Measurements from ENCODE around the gene GRHL1.

The GRHL1 gene

DNA sequence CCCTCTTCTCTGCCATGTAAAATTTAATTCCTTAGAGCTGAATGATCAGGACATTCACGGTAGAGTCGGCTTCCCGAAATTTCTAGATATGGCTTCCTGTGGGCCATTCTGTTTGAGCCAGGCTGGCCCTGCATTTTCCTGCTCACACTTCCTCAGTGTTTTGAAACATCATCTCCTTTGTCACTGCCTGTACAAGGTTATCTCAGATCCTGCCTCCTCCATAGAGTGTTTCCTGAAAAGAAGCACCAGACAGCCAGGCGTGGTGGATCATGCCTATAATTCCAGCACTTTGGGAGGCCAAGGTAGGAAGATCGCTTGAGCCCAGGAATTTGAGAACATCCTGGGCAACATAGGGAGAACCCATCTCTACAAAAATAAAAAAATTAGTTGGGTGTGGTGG, 43.6 kb downstream of the GRHL1 start:
- DNase-seq: no peak

DNA sequence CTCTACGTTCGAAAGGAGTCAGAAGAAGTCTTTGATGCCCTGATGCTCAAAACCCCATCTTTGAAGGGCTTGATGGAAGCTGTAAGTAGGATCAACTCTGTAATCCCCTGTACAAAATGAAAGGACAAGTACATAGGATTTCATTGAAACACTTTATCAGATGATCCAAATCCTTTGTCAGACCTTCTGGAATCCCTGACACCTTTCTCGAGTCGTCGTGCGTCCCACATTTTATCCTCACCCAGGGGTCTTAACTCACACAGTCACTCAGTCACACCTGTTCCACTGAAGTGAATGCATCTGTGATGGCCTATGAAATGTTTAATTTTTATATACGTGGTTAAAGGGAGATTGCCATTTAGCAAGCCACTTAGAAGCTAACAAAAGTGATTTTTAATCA, 44.8 kb downstream of the GRHL1 start:
- no peak for DNase-seq

DNA sequence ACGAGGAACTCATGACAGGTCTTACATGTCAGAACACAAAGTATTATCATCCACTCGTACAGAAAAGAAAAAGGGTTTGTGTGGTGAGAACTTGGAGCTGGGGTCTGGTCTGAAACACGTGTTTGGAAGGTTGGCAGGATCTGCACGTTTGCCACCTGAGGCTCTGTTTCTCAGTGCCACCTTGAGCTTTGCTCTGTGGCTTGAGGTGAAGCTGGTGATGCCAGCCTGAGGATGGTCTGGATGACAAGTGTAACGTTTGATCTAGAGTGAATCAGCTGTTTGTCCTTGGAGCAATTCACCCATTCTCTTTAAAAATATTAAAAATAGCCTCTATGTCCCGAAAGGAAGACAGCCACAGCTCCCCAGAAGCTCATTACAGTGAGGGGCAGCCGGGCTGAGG, 46.4 kb downstream of the GRHL1 start:
- no peak for DNase-seq

DNA sequence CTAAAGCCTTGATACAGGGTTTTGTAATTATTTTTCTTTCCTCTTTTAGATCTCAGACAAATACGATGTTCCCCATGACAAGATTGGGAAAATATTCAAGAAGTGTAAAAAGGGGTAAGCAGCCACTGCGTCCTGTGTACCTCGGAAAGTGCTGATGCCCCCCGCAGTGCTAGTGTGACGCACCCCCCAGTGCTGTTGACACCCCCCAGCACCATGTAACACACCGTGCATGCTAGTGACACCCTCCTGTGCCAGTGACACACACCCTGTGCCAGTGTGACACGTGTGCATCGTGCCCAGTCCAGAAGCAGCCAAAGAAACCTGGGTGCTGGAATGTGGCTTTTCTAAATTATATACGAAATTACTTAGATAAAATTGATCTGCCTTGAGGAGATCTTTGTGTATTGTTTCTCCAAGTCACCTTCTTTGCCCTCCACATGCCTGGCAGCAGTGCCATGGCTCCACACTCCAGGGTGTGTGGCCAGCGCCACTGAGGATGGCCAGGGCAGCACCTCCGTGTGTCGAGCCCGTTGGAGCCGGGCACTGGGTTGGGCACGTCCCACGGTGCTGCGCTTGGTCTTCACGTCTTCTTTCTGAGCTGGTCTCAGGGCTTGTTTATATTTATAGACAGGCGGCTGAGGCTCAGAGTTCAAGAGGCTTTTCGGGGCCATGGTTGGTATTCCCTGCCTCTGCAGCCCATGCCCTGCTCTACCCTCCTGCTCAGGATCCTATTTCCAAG, 47.6 kb downstream of the GRHL1 start:
- no peak for DNase-seq

DNA sequence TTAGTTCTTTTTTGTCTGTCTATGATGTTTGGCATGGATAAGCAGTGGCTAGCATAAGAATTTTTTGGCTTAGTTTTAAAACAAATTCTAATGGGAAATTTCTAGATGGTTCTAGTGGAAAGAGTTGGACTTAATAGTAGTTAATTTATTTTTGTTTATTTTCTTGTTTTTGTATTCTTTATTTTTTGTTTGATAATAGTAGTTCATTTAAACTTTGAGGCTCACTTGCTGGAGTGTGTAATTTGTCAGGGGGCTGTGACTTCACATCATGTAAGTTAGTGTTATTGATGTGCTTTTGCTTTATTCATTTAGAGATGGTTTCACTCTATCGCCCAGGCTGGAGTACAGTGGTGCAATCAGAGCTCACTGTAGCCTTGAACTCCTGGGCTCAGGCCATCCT, 48.2 kb downstream of the GRHL1 start:
- DNase-seq: no peak

DNA sequence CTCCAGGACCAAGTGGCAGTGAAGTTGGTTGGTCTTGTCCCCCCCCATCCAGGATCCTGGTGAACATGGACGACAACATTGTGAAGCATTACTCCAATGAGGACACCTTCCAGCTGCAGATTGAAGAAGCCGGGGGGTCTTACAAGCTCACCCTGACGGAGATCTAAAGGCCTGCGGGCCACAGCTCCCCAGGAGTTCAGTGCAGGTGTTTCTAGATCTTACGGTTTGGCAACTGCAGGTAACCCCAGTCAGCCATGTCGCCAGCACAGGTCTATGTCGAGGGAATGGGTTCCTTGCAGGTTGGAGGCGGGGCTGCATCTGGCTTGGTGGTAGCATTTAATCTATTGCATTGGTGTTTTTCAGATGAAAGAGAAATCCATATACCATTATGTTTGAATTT, 49.0 kb downstream of the GRHL1 start:
- no peak for DNase-seq

DNA sequence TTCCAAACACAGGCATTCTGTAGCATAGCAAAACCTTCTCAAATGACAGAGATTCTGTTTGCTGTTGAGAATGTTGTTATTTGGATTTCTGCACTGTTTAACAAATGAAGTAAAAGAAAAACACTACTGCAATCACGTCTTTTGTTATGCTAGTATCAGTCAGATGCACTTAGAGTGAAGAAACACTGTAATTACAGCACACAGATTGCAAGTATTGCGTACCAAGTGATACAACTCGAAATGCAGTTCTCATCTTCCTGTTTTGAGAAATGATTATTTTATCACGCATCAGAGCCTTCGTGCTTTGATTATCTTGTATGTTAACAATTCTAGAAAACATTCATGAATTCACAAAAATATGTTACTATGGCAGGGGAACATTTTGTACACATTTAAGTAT, 50.1 kb downstream of the GRHL1 start:
- DNase-seq: no peak

DNA sequence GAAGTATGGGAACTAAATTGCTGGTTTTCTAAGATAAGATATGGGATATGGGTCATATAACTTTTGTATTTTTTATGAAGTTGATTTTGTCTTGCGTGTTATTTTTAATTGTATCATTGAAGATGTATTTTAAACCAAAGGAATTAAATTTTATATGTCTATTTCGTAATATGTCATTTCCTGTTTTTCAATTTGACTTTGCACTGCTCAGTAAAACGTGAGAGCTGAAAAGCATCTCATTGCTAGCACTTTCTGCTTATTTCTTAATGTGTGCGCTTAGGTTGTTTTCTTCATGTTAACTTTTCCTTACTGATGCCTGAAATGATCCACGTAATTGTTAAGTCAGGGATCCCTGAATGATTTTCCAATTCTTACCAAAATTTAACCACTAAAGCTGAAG, 50.6 kb downstream of the GRHL1 start:
- DNase-seq: no peak

DNA sequence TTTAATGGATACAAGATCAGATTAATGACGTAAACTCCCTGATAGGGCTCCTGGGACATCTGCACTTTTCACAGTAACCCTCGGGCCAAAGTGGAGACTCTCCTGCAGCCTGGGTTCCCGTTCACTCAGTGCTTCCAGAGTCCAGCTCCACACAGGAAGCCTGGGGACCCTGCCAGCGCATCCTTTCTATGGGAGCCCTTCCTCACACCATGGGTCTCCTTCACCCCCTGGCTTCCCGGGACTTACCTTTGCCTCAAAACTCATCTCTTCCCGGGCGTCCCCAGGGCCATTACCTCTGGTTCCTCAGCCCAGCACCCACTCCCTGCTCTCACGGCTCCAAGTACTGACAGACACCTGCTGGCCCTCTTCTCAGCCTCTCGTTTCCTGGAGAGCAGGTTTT, 51.2 kb downstream of the GRHL1 start:
- no peak for DNase-seq

DNA sequence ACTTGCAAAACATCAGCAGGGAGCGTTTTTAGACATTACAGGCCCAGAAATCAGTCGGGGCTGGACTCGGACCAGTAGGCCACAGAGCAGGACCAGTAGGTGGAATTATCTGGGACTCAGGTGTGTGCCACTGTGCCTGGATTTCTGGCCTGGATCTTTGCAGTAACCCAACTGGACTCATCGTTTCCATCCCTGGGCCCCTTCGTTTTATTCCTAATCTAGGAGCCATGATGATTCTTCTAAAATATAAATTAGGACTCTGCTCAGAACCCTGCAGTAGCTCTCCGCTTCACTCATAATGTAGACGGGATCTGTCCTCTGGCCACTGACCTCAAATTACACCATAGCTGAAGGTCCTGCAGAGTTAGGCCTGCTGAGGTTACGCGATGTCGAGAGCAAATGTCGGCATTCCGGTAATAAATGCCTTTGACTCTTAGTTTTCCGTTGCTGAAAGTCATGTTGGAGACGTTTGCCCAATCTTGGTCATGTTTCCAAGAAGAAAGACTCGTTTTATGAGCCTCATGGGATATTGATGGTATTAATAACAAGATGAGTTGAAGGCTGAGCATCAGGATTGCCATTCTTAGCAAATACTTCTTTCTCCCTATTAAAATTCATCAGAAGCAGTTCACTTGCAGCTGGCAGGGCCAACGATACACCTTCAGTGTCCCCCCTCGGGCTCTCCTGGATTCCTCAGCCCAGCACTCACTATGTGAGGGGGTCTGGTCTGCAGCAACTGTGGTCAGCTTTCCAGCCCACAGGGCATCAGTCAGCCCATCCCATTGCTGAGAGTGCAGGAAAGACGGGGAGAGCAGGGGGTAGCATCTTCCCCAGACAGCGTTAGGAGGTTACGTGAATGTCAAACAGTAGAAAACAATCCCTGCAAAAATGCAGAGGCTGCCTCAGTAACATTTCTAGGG, 52.0 kb downstream of the GRHL1 start:
- DNase-seq: no peak

DNA sequence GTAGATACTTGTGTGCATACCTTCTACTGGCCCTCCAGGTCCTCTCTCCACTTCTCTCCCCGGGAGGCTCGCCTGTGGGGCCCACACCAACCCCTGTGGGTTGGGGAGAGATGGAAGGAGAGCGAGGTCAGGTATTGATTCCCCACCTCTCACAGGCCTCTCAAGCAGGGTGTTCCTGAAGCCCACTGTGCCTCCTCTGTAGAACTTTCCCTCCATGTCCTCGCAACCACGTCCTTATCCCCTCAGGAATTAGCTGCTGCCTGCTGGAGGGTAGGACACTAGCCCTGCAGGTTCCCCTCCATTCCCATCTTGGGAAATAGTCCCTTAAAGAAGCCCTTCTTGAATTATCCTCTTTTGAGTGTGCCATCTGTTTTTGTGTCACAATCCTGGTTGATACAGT, 52.9 kb downstream of the GRHL1 start:
- DNase-seq: no peak

DNA sequence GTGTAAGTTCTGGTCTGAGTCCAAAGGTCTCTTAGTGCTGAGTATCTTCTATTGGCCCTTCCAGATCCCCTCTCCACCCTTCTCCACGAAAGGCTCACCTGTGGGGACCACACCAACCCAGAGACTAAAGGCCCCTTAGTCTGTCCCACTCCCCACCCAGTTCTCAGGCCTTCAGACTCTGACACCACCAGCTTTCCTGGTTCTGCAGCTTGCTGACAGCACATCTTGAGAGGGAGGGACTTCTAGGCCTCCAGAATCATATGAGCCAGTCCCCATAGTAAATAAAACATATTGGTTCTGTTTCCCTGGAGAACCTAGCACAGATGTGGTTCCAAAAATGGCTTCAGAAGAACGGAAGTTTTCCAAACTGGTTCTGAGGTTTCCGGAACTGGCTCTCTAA, 53.3 kb downstream of the GRHL1 start:
- no peak for DNase-seq

DNA sequence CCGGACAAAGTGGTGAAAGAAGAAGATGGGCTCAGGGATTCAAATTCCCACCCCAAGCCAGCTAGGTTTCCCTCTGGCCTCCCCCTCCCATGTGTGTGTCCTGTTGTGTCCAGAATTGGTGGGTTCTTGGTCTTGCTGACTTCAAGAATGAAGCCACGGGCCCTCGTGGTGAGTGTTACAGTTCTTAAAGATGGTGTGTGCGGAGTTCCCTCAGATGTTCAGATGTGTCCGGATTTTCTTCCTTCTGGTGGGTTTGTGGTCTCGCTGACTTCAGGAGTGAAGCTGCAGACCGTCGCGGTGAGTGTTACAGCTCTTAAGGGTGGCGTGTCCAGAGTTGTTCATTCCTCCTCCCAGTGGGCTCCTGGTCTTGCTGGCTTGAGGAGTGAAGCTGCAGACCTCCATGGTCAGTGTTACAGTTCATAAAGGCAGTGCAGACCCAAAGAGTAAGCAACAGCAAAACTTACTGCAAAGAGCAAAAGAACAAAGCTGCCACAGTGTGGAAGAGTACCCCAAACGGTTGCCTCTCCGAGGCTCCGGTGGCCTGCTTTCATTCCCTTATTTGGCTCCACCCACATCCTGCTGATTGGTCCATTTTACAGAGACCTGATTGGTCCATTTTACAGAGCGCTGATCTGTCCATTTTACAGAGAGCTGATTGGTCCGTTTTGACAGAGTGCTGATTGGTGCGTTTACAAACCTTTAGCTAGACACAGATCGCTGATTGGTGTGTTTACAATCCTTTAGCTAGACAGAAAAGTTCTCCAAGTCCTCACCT, 54.2 kb downstream of the GRHL1 start:
- DNase-seq: no peak

DNA sequence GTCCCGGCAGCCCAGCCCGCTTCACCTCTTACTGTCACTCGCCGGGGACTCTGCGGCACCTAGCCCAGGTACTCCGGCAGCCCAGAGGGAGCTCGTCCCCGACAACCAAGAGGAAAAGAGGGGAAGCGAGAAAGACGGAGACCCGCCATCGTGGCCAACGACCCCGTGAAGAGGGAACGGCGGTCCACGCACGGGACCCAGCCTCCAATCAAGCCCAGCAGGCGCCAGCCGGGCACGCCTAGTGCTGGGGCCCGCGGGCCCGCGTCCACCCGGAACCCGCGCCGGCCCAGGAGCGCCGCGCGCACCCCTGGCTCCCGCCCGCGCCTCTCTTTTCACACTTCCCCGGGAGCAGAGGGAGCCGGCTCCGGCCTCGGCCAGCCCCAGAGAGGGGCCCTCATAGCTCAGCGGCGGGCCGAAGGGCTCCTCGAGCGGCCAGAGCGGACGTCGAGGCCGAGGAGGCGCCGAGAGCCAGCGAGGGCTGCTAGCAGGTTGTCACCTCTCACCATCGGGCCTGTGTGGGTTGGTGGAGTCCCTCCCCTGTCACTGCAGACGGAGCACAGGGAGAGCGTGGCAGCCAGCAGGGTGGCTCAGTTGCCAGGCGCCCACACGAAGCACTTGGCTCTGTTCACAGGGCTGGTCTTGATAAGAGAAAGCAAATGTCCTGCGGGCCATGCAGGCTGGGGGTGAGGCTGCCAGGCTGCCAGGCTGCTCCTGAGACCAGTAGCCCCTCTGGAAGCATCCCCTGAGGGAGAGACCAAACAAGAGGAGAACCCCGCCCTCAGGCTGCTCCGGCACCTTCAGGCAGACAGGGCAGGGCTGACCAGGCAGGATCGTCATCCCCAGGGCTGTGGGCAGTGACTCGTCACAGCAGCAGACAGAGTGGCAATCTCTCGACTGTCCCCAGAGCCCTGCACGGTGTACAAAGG, 55.0 kb downstream of the GRHL1 start:
- no peak for DNase-seq

DNA sequence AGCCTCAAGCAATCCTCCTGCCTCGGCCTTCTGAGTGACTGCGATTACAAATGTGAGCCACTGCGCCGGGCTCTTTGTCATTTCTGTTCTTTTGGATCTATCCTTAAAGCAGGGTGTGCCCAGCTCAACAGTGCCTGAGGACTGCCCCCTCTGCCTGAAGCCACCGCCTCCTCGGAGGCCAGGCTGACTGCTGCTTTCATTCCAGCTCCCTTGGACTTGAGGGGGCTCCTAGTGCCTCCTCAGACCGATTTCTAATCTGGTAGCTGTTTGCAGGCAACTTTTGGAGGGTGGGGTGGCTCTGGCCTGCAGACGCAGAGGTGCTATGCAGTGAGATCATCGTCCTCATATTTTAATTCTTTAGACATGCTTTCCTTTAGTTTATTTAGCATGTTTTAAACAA, 55.9 kb downstream of the GRHL1 start:
- no peak for DNase-seq

DNA sequence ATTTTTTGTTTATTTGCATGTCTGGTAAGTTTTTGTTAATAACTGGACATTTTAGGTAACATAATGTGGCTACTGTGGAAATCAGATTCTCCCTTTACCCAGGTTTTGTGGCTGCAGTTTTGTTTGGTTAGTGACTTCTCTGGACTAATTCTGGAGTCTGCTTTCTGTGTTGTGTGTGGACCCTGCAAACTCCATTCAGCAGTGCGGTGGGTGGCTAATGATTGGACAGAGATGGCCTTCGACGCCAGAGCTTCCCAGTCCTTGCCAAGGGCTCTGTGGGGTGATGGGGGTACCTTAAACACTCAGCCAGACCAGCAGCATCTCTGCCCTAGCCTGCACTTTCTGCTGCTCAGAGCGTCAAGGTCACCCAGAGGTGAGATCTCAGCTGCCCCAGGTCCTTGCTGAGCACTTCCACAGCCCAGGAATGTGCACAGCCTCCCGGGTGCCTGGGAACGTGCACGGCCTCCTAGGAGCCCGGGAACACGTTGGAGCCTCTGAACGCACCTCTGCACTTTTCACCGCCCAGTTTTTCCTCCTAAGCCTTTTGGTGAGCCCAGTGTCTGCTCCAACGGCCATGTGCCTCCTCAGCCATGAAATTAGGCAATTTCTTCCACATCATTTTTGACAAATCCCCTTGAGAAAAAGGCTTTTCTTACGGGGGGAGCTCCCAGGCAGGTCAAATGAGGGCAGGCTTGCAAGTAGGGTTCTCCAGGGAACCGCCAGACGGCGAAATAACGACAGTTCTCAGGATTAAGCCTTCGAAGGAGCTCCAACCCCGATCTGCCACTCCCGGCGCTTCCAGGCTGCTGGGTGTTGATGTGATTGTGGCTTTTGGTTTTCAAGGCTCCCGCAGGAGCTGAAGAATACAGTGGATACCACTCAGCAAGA, 56.7 kb downstream of the GRHL1 start:
- DNase-seq: no peak

DNA sequence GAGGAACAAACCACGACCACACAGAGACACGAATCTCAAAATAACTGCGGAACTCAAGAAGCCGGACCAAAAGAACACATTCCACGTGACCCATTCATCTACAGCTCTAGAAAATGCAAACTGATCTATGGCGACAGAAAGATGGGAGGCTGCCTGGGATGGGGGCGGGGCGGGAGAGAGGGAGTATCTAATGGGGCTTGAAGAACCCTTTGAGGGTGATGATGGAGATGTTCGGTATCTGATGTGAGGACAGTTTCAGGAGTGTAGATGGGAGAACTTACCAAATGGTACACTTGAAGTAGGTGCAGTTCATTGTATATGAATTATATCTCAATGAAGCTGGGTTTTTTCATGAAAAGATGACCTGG, 57.3 kb downstream of the GRHL1 start:
- DNase-seq: no peak

DNA sequence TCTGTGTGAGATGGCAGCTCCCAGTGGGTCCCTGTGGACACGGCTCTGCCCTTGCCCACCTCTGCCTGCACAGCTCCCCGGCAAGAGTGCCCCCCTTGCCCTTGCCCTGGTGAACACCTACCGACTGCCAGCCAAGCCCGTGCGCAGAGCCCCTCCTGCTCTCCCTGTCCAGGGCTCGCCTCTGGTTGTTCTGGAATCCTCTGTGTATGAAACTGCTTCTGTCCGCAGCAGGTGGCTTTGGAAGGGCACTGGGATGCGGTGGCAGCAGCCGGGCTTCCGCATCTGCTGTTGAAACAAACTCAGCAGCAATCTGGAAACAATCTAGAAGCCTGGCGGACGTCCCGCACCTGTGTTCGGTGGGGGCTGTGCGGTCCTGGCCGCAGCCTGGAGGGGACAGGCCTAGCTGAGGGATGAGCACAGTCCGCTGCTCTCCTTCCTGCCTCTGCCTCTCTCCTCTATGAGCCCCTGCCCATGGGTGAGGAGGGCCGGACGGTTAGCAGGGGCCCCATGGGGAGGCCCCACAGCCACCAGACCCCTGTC, 57.8 kb downstream of the GRHL1 start:
- no peak for DNase-seq

DNA sequence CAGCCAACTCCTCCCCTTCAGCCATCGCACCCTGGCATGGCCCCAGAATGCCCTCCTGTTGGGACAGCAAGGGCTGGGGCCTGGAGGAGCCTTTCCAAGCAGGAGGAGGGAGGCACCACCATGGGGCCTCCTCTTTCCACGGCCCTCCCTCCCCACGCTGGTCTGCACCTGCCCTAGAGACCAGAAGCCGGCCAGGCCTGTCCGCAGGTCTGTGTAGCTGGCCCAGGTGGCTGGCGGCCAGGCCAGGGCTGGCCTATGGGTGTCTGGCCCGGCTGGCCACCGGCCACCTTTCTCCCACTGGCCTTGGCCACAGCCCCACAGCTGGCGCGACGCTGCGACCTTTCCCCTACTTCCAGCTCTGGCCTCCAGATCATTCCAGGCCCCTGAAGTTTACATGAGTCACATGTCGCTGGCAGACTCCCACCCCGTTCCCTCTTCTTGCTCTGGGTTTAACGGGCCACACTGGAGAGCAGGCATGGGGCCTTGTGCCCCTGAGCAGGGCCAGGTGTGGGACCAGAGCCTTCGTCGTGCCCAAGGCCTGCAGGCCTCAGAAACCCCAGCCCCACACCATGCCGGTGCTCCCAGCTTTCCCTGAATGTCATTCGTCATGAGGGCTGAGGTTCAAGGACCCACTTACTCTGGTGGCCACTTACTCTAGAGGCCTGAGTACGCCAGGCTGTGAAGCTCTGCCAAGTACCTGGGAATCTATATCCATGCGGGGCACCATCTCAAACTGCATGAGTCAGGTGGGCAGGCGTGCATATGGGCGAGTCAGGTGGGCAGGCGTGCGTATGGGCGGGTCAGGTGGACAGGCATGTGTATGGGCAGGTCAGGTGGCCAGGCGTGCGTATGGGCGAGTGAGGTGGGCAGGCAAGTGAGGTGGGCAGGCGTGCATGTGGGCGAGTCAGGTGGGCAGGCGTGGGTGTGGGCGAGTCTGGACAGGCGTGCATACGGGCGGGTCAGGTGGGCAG, 58.6 kb downstream of the GRHL1 start:
- no peak for DNase-seq
